ENCODE results near the gene ATP6V0C.
A peak's percentile ranks its signal among the peaks of the same experiment; 100 is the strongest.

Gene ATP6V0C

DNA sequence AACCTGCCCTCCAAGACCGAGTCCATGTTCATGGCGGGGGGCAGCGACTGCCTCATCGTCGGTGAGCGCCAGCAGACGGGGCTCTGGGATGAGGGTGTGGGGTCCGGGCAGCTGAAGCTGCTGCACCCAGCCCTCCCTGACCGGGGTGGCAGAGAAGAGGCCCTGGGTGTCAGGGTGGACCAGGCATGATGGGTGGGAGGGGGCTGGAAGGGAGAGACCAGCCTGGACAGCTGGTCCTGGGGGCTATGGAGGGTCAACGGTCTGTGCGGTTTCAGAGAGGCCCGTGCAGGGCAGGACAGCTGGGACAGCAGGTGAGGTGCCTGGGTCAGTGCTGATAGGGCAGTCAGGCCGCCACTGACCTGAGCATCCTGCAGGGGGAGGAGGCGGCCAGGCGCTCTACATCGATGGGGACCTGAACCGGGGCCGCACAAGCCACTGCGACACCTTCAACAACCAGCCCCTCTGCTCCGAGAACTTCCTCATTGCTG, 13.3 kb upstream of the ATP6V0C start:
- TF ChIP-seq, protein P1, sequence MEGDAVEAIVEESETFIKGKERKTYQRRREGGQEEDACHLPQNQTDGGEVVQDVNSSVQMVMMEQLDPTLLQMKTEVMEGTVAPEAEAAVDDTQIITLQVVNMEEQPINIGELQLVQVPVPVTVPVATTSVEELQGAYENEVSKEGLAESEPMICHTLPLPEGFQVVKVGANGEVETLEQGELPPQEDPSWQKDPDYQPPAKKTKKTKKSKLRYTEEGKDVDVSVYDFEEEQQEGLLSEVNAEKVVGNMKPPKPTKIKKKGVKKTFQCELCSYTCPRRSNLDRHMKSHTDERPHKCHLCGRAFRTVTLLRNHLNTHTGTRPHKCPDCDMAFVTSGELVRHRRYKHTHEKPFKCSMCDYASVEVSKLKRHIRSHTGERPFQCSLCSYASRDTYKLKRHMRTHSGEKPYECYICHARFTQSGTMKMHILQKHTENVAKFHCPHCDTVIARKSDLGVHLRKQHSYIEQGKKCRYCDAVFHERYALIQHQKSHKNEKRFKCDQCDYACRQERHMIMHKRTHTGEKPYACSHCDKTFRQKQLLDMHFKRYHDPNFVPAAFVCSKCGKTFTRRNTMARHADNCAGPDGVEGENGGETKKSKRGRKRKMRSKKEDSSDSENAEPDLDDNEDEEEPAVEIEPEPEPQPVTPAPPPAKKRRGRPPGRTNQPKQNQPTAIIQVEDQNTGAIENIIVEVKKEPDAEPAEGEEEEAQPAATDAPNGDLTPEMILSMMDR (conservative IDR thresholded peaks at IDR 0.05): no peak
- H3K27ac ChIP-seq: no peak overlapping the region

DNA sequence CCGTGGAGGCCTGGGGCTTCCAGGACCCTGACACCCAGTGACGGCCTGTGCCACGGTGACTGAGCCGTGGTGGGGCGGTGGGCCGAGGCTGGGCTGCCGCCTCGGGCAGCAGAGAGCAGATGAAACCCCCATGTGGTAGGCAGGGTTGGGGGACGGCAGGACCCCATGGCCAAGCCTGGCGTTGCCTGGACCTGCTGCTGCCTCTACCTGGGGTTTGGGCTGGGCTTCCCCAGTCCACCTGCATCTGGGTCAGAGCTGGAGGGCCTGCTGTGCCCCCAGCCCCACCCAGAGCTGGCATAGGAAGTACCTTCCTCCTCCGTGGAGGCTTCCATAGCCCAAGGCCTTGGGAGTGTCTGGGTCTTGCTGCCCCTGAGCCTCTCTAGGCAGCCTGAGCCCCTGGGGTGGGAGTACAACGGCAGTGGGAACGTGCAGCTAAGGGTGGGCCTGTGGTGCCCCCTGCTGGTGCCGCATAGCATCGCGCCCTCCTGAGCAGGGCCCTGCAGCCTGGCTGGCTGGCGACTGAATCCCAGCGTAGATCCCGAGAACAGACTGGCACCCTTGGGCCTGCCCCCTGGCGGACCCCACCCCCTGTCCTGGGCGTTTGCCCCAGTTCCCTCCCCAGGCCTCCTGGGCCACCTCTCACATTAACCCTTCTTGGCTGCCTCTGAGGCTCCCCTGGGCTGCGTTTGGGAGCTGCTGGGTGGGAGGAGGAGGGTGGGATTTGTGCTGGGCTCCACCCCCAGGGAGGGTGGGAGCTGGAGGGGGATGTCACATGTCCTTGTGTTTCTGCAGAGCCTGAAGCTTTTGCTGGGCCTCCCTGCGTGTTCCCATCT, 12.6 kb upstream of the ATP6V0C start:
- H3K27ac ChIP-seq: peak overlapping the region; percentile 49; the same call in 1 of the 2 replicates
- TF ChIP-seq, protein P1 (conservative IDR thresholded peaks at IDR 0.05): peak; percentile 82

DNA sequence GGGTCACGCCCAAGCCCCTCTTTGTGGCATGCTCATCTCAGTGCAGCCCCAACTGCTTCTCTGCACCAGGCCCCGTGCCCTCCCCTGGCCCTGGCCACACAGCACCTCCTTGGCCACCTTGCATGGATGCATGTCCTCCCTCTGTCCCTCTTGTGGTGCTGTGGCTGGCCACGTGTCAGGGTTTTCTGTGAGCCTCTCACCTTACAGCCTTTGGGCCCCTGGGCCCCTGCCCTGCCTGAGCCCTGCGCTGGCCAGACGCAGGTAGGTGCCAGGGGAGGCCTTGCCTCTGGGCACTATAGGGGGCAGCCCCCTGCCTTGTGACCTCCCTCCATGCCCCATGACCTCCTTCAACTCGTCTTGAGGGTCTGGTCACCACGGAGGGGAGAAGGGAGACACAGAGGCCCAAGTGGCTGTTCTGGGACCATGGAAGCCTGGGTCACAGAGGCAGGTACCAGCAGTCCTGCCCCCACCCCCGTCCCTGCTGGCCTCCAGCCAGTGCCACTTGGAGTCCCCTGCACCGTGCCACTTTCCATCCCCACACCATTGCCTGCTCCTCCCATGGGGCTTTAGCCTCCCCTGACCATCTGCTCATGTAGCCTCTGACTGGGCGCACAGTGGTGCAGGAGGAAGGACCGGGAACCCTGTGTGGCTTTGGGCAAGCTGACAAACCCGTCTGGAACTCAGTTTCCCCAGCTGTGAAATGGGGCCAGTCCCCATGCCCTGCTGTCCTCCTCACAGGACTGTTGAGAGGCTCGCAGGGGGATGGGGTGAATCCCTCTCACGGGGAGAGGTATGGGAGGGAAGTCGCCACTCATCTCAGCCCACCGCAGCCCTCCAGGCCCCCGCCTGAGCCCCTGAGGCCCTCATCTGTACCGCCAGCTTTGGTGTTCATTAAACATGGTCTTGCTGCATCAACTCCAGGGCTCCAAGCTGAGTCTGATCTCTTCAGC, 11.5 kb upstream of the ATP6V0C start:
- TF ChIP-seq, protein P1 (conservative IDR thresholded peaks at IDR 0.05): no peak
- H3K27ac ChIP-seq: peak overlapping the region; percentile 49

DNA sequence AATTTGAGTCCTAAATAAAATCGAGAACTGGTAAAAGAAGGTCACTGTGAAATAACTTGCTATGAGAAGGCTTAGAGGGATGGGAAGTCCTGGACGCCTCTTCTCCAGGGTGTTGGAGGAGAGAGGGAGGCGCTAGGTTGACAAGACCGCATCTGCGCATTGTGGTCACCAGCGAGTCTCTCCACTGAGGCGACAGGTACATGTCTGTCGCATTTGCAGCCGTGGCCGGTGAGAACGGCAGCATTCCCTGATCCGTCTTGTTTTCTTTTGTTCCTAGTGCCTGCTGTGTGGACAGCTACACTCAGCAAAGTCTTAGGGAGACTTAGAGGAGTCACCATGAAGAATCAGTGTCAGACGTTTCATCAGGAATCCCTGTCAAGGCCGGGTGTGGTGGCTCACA, 8.1 kb upstream of the ATP6V0C start:
- TF ChIP-seq, protein P1 (conservative IDR thresholded peaks at IDR 0.05): no peak
- no peak overlapping the region for H3K27ac ChIP-seq

DNA sequence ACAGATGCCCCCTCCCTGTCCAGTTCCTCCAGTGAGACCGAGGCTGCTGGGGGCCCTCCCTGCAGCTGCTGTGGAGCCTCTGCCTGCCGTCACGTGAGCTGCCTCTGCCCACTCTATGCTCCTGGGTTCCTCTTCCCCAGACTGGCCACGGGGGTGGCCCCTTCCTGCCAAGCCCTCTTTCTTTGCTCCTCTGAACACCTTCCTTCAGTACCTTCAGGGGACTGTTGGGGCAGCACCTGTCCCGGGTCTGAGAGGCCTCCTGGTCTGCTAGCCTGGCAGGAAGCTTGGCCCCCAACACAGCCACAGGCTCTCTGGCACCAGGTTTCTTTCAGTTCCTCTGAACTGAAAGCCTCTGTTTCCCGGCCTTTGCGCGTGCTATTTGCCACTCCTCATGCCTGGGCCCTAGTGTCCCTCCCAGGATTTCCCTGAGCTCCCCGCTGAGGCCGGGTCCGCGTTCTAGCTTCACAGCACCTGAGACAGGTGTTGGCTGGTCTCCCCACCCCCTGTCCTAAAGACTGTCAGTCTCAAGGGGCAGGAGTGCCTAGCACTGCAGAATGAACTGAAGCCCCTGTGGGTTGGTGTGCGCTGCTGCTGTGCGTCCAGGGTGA, 6.6 kb upstream of the ATP6V0C start:
- no peak overlapping the region for H3K27ac ChIP-seq
- TF ChIP-seq, protein P1 (conservative IDR thresholded peaks at IDR 0.05): no peak

DNA sequence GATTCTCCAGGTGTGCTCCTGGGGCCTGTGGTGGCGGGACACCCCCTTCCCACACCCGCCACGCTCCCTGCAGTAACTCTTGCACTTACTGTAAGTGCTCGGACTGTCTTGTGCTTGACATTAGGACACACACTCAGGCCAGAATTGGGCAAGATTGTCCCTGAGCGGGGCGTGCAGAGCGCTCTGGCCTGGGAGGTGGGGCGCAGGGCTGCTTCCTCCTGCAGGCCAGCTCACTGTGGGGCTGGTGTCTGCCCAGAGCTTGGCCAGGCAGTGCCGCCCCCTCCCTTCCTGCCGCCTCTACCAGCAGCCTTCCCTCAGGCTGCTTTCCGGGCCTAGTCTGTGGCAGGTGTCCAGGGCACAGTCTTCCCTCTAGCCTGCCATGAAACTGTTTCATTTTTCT, 6.1 kb upstream of the ATP6V0C start:
- H3K27ac ChIP-seq: no peak overlapping the region
- TF ChIP-seq, protein P1 (conservative IDR thresholded peaks at IDR 0.05): no peak
